HG03378 (cell line): Measurements from ENCODE around the gene MTX1.
"Not testable (repeated sequence)": the region's sequence is repeated elsewhere in the genome, so short reads cannot be mapped to it uniquely, and the experiment has no call there.

Experiments used
- ATAC-seq: cut with Tn5 transposase; IDR thresholded peaks from one replicate; pipeline ENCODE4 v1.9.1; 2021; ENCODE audit warnings: mild to moderate bottlenecking, moderate library complexity; ENCODE audit not compliant: unreplicated experiment

MTX1 gene

DNA sequence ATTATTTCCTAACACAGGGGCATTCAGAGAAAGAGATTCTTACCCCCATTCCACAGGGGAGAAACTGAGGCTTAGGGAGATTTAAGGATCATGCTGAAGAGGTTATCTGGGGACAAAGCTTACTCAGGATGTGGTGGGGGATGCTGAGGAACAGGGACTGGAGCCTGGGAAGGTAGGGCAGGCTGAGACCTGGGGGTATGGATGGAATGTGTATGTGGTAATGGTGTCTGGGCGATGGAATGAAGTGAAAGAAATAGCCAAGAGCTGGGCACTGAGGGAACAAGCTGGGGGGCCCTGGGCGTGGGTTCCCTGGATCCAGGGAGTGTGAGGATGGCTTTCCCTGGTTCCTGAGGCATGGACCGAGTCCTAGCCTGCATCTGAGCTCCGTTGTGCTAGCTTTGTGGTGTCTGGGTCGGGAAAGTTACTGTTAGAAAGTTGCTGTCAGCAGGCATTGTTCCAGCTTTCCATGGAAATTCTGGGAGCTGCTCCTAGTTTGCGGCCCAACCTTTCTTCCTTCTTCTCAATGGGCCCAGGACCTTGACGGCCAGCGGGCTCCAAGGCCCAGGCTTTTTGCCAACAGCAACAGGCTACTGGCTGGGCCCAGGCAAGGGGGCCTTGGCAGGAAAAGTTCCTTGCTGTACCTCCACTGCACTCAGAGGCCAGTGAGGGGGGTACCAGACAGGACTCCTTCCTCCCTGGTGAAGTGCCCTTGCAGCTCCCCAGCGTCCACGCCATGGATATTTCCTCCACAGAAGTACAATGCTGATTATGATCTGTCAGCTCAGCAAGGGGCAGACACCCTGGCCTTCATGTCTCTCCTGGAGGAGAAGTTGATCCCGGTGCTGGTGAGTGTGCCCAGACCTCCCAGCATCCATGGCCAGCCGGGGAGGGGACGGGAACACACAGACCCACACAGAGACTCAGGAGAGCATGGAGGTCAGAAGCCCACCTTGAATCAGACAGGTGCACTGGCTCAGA, 23.8 kb downstream of the MTX1 start:
- ATAC-seq: not testable (repeated sequence)

DNA sequence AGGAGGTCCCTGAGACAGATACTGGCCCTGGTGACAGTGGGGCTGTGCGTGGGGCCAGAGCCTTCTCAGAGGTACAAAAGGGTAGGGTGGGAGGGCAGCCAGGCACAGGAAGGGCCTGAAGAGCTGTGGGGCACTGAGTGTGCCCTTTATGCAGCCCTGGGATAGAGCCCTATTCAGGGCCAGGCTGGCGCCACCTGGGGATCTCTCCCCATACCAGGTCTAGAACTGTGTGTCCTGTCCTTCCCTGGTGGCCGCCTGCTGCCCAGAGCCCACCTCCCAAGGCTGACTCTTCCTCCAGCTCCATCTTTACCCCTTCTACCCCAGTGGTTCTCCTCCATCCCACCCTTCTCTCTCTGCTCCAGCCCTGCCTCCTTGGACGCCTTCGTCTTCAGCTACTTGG, 25.0 kb downstream of the MTX1 start:
- ATAC-seq: not testable (repeated sequence)

DNA sequence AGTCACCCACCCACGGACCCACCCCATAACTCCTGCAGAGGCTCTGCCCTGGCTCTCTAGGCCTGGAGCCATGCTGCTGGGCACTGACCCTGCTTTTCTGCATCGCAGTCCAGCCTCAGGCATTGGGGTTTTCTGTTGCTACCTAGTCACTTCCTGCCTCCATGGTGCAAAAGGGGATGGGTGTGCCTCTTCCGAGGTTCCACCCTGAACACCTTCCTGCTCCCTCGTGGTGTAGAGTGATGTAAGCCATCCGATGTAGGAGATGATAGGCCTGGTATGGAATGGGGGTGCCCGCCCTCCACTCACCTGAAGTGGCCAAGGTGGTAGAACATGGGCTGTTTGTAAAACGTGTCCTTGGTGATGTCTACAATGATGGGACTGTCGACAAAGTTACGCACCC, 26.9 kb downstream of the MTX1 start:
- not testable (repeated sequence) for ATAC-seq

DNA sequence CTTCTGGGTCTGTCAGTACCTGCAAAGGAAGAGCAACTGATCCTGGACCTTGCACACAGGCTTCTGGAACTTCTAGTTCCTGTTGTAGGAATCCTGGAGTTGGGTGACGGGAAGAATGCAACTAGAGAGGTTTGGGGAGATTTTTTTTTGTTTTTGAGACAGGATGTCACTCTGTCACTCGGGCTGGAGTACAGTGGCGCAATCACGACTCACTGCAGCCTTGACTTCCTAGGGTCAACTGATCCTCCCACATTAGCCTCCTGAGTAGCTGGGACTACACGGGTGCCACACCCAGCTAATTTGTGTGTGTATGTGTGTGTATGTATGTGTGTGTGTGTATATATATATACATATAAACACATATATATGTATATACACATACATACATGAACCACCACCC, 28.0 kb downstream of the MTX1 start:
- no peak for ATAC-seq

DNA sequence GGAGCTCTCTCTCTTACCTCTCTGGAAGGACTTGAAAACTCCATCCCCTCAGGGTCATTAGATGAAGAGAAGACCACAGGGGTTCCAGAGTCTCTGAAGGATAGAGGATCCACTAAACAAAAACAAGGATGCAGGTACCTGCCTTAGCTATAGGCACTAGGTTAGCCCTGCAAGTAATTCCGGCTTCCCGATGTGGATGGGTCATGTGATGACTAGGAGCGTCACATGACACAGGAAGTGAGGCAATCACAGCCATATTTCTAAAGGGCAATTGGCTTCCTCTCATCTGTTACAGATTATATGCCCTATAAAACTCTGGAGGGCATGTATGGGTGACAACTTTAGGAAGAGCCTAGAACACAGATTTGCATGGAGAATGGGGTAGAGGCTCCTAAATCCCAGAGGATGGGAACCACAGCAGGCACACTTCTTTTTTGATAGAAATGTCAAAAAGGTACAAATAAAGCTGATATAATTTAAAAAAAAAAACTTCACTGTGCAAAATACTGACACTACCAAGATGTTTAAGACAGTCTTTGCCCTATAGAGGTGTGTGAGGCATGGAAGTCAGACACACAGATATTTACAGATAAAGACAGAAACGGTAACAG, 32.7 kb downstream of the MTX1 start:
- no peak for ATAC-seq

DNA sequence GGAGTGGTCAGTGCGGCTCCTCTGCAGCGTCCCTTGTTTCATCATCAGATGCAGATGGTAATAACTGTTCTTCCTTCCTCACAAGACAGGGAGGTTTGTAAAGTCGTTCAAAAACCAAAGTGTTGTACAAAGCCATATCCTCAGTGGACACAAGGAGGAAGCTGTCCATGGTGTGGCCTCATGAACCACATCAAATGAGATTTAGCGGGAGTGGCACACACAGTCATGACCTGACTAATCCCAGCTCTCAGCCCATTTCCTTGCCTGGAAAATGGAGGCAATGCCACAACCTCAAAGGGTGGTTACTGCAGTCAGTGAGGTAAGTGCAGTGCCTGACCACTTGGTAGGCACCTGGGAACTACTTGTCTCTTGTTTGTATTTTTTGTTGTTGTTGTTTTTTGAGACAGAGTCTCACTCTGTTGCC, 33.4 kb downstream of the MTX1 start:
- ATAC-seq: no peak

DNA sequence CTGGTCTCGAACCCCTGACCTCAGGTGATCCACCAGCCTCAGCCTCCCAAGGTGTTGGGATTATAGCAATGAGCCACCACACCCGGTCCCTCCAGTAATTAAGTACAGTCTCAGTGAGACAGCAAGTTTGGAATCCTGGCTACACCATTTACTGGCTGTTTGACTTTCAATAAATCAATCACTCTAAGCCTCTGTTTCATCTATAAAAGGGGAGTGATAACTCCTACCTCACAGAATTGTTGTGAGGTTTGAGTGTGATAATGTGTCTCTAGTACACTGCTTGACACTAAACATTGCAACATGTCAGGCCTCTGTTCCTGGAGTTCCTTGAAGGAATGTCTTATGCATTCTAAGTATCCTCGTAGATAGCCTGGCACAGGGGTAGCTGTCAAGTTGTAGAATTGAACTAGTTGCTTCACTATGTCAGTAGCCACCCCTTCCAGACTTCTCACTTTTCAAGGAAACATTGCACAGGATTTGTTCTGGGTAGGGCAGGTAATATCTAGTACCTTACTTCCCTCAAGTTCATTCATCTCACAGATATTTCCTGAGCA, 34.4 kb downstream of the MTX1 start:
- no peak for ATAC-seq

DNA sequence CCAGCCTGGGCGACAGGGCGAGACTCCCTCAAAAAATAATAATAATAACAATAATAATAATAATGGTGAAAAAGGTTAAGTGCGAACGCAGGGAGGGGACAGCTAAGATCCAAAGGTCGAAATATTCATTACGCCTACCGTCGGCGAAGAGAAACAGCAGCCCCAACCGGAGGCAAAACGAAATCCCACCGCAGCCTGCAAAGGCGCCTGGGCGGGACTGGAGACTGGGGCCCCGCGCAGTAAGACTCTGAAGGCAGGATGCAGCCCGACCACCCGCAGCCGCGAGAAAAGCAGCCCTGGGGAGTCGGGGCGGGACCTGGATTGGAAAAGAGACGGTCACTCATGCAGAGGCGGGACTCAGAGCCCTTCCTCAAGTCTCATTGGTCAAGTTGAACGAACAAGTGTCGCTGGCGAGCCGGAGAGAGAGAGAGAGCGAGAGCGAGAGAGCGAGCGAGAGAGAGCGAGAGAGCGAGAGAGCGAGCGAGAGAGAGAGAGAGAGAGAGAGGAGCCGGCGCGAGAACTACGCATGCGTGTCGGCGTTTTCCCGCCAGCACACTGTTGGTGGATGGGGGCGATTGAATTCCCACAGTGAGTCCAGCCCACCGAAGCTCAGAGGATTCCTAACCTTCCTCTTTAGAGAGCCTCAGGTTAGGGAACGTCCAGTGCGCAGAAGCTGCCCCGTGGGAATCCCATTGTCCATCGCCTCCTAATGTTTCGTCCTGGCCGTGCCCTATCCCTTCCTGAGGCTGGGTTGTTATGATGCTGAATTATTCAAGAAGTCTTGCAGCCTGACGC, 36.1 kb downstream of the MTX1 start:
- peak; percentile 73 for ATAC-seq

DNA sequence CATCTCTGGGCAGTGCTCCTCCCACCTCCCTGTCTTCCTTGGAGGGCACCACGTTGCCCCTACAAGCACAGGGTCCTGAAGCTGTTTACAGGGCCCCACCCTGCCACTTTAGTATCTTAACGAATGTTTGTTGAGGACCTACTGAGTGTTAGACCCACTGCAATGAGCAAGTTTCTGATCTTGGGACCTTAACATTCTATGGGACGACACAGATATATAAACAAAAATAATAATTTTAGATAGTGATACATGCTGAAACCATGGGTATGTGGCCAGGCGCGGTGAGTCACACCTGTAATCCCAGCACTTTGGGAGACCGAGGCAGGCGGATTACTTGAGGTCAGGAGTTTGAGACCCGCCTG, 36.6 kb downstream of the MTX1 start:
- no peak for ATAC-seq

DNA sequence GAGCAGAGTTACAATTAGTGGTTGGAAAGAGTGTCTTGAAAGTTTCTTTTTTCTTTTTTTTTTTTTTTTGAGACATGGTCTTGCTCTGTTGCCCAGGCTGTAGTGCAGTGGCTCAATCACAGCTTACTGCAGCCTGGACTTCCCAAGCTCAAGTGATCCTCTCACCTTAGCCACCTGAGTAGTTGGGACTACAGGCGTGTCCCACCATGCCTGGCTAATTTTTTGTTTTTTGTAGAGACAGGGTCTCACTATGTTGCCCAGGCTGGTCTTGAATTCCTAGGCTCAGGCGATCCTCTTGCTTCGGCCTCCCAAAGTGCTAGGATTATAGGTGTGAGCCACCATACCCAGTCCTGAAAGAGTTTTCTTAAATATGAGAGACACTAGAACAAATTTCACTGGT, 38.3 kb downstream of the MTX1 start:
- not testable (repeated sequence) for ATAC-seq

DNA sequence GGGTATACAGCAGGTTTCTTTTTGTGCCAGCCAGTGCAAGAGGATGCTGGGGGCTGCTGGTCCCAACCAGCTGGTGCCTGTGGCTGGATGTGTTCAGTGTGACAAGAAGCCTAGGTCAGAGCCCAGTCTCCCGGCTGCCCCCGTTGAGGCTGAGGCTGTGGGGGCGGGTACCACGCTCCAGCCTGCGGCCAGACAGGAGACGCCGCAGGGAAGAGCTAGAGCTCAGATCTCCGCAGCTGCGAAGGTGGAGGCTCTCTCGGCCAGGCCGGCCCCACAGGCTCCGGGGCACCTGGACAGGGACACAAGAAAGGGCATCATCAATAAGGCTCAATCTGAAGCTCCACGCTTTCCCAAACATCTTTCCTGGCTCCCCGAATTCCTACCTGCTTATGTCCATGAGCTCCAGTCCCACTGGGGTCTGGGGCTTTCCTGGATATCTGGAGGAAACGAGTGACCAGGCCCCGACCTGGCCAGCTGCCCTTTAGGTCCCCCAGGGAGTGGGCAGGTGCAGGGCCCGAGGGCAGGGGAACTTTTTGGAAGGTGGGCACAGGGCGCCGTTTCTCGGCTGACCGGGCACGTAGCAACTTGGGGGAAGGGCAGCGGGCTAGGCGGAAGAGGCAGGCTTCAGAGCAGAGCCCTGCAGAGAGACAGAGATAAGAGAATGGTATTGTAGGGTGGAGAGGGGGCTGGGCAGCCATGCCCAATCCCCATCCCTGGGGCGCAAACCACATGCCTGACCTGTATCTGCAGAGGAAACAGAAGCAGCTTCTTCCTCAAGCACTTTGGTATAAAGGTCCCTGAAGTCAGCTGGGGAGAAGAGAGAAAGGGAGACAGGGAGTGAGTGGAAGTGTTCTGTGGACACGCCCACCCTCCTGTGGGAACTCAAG, 39.4 kb downstream of the MTX1 start:
- no peak for ATAC-seq

DNA sequence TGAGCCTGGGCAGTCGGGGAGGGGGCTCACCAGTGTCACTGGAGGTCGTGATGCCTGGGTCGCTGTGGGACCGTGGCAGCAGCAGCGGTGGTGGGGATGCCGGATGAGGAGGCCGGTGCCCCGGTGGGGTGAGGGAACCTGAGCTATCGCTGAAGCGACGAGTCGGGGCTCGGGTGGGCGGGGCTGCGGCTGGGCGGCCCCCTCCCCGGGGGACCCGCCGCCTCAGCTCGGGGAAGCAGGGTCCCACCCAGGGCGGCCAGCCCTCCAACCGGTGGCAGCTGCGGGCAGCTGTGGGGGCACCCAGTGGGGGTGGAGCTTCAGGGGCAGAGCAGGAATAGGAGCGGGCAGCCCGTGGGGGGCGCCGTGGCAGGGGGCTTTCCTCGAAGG, 41.7 kb downstream of the MTX1 start:
- ATAC-seq: peak; percentile 19

DNA sequence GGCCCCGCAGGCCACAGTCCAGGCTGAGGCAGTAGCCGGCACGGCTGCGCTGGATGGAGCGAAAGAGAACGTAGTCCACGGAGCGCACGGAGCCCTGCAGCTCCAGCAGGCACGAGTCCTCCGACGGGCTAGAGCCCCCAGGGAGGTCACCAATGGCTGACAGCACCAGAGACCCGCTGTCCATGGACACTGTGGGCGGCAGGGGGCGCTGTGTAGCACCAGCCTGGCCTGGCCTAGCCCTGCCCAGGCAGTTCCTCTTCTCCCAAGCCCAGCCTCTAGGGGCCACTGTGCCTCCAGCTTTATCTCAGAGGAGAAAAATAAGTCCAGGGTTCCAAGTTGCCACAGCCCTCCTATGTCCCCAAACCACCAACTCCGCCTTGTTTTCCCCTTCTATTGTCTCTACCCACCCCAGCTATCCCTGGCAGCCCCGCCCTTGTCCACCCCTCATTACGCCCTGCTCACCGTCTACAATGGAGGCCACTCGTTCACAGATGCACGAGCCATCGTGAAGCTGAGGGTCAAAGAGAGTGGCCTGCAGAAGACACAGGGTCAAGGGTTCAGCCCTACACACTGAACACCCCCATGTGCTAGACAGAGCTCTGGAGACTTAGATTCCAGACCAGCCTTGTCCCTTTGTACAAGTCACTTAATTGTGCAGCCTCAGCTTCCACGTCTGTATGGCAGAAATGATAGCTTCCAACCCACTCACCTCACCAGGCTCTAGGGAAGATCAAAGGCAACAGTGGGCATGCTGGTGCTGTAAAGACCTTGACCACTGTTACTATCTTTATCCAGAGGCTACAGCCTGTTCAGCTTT, 42.3 kb downstream of the MTX1 start:
- peak; percentile 73 for ATAC-seq

DNA sequence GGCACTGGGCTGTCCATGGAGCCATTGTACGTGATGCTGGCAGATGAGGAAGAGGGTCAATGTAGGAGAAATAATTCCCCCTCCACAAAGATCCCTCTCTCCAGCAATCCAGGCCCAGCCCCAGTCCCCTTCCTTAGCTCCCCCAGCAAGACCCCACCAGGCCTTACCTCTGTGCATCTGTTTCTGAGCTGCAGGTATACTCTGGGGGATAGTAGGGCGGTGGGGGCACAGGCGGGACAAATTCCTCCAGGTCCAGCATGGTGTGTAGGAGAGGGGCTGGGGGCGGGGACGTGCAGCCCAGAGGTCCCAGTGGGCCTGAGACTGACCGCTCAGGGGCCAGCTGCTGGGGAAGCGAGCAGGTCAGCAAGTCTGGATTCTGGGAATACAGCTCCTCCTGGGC, 43.1 kb downstream of the MTX1 start:
- ATAC-seq: no peak

DNA sequence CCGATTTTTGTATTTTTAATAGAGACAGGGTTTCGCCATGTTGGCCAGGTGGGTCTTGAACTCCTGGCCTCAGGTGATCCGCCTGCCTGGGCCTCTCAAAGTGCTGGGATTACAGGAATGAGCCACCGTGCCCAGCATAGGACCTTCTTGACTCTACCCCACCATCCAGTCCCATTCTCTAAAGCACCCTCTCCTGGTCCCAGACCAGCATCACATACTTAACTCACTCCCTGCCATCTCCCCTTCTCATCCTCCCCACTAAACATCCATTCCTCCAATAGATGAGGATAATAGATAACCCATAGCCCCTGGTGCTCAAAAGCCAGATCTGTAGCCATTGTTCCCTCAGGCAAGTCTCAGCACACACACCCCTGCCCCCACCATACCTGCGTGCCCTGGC, 44.7 kb downstream of the MTX1 start:
- ATAC-seq: no peak

DNA sequence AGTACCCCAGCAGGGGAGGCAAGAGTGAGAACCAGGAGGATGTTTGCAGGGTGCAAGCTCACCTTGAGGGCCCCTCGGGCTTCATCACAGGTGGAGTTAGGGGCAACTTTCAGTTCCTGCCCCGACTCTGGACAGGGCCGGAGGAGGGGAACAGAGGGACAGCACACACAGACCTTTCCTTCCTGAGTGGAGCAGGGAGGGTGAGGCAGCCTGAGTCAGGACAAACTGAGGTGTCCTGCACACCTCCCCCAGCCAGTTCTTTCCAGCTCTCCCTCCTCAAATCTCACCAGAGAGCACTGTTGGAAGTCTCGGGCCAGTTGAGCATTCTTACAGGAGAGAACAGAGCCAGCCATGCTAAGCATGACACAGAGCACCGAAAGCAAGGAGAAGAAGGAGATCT, 45.3 kb downstream of the MTX1 start:
- ATAC-seq: no peak

DNA sequence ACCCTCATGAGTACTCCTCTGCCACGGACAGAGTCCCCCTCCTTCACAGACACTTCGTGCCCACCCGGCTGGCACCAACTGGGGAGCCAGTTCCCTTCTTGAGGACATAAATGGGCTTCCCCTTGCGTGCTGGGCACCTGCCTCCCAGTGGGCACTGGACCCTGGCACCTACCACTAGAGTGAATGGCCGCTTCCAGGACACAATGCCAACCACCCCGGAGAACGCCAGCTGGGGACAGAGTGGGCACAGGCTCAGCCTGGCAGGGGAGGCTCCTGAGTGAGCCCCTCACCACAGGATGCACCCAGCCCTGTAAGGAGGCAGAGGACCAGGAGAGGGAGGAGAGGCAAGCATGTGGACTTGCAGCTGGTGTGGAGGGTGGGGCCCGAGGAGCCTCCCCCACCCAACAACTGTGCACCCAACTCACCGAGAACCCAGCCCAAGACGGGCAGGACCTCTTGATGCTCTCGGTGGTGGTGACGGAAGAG, 45.8 kb downstream of the MTX1 start:
- ATAC-seq: no peak

DNA sequence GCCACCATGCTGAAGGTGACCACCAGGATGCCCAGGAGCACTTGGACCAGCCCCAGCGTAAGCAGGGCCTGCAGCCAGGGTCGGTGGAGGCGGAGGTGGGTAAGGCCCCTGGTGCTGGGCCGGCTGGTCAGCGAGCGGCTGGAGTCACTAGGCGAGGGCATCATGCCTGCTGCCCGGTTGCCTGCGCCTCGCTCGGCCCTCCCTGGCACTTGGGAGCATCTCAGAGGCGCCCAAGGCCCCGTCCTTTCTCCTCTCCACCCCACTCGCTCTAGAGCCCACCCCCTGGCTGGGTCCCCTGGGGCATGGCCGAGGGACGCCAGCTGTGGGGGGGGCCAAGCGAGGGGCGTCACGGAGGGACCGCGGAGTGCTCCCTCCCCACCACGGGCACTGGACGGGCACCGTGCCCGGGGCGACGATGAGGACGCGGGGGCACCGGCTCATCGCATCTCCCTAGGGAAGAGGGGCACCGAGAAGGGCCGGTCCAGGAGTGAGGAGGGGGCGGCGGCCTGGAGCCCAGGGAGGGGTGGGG, 46.3 kb downstream of the MTX1 start:
- no peak for ATAC-seq
